ENCODE data around the gene CTU1.

GRCh38 chr19:51065221-51065960 lies 42.8 kb downstream of the CTU1 start:
- no peak for TF ChIP-seq YY1 (IDR thresholded peaks at IDR 0.05; ENCODE audit: insufficient read depth, insufficient read length)
- TF ChIP-seq SUZ12 (IDR thresholded peaks at IDR 0.05; ENCODE audit: extremely low read depth, insufficient read depth, insufficient read length), result no peak
- no peak for TF ChIP-seq ZNF274 (IDR thresholded peaks at IDR 0.05; ENCODE audit: low read depth, low read length)
